ENCODE measurements around the gene ITGB2. TPM values are rescaled to one million over a fixed set of nuclear protein-coding genes. Genes with fewer than 3 reads are reported as not detected.

ITGB2 gene
- total RNA-seq, 1 experiment from 2014 or later: 6.0 TPM

GRCh38 chr21:44858291-44858690 is 62.4 kb downstream of the ITGB2 start:
- H3K27me3 ChIP-seq (ENCODE audit: insufficient read depth, low read depth): no peaks in the 10 kb centered on the region
- H3K79me2 ChIP-seq (ENCODE audit: low read depth): peaks cover 64% of the 10 kb centered on the region
- H3K9me2 ChIP-seq (ENCODE audit: insufficient read depth): no peaks in the 10 kb centered on the region
- no peak overlapping the region for H2AFZ ChIP-seq
- peak overlapping the region; percentile 41; the same call in 1 of the 2 replicates for H3K27ac ChIP-seq
- H3K4me3 ChIP-seq: no peak overlapping the region
- no peak for DNase-seq
- H3F3A ChIP-seq (ENCODE audit: insufficient read depth, low read depth): peaks cover 4% of the 10 kb centered on the region; the same call in 1 of the 2 replicates
- CTCF ChIA-PET: no interaction called here
- intact Hi-C loops (cut with micrococcal nuclease; ENCODE audit: unreplicated experiment): no loop called here
- H3K36me3 ChIP-seq (ENCODE audit: low read depth): peaks cover 3% of the 10 kb centered on the region; the same call in 1 of the 2 replicates
- no peaks in the 10 kb centered on the region for H3K9me3 ChIP-seq (ENCODE audit: insufficient read depth, low read depth)
- peaks cover 69% of the 10 kb centered on the region for H4K20me1 ChIP-seq (ENCODE audit: insufficient read depth)
- H3K4me2 ChIP-seq: peak overlapping the region; percentile 38; the same call in 1 of the 2 replicates
- no peak for TF ChIP-seq EZH2 (IDR thresholded peaks at IDR 0.05; ENCODE audit: low read depth)
- TF ChIP-seq, protein P1, sequence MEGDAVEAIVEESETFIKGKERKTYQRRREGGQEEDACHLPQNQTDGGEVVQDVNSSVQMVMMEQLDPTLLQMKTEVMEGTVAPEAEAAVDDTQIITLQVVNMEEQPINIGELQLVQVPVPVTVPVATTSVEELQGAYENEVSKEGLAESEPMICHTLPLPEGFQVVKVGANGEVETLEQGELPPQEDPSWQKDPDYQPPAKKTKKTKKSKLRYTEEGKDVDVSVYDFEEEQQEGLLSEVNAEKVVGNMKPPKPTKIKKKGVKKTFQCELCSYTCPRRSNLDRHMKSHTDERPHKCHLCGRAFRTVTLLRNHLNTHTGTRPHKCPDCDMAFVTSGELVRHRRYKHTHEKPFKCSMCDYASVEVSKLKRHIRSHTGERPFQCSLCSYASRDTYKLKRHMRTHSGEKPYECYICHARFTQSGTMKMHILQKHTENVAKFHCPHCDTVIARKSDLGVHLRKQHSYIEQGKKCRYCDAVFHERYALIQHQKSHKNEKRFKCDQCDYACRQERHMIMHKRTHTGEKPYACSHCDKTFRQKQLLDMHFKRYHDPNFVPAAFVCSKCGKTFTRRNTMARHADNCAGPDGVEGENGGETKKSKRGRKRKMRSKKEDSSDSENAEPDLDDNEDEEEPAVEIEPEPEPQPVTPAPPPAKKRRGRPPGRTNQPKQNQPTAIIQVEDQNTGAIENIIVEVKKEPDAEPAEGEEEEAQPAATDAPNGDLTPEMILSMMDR (conservative IDR thresholded peaks at IDR 0.05): no peak
- peaks cover 11% of the 10 kb centered on the region; the same call in 1 of the 2 replicates for H3K4me1 ChIP-seq (replicated peaks; ENCODE audit: insufficient read depth)
- POLR2A ChIA-PET (ENCODE audit: unreplicated experiment): no interaction called here
- no TSS peak for BruUV-seq (replicated peaks)

DNA sequence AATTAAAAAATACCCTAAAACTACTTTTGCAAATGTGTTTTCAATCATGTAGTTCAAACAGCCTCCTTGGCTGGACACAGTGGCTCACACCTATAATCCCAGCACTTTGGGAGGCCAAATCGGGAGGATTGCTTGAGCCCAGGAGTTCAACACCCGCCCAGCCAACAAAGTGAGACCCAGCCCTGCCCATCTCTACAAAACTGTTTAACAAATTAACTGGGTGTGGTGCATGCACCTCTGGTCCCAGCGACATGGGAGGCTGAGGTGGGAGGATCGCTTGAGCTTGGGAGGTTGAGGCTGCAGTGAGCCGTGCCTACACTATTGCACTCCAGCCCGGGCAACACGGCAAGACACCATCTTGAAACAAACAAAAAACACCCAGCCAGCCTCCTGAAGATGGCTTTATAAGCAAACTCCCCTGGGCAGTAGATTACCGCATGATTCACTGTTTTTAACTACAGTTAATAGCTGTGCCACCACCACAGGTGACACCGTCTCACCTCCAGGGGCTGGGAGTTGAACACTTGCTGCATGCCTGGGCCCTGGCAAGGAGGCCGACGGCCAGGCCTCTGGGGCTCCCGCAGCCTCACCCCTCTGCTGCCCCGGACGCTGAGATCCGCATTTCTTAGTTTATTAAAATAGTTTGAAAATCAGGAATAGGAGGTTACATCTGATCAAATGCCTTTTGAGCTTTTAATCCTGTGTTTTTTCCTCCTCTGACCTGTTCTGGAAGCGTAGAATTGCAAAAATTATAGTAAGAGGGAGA is 63.4 kb downstream of the ITGB2 start:
- Histone ChIP-seq H3K36me3 (ENCODE audit: low read depth) (peaks cover 3% of the 10 kb centered on the region; the same call in 1 of the 2 replicates), H3K4me3 (no peak overlapping the region), H3K27me3 (ENCODE audit: insufficient read depth, low read depth) (no peaks in the 10 kb centered on the region), H3K27ac (no peak overlapping the region), H3K9me2 (ENCODE audit: insufficient read depth) (no peaks in the 10 kb centered on the region), H2AFZ (no peak overlapping the region), H3K4me2 (no peak overlapping the region; the same call in 1 of the 2 replicates), H3F3A (ENCODE audit: insufficient read depth, low read depth) (peaks cover 4% of the 10 kb centered on the region; the same call in 1 of the 2 replicates), H3K9me3 (ENCODE audit: insufficient read depth, low read depth) (no peaks in the 10 kb centered on the region), H3K79me2 (ENCODE audit: low read depth) (peaks cover 57% of the 10 kb centered on the region), H4K20me1 (ENCODE audit: insufficient read depth) (peaks cover 62% of the 10 kb centered on the region), H3K4me1 (replicated peaks; ENCODE audit: insufficient read depth) (peaks cover 11% of the 10 kb centered on the region; the same call in 1 of the 2 replicates)
- BruUV-seq (replicated peaks): no TSS peak
- TF ChIP-seq EZH2 (IDR thresholded peaks at IDR 0.05; ENCODE audit: low read depth): no peak
- TF ChIP-seq, protein P1 (conservative IDR thresholded peaks at IDR 0.05): no peak
- ChIA-PET CTCF (no interaction called here), POLR2A (ENCODE audit: unreplicated experiment) (no interaction called here)
- intact Hi-C loops (cut with micrococcal nuclease; ENCODE audit: unreplicated experiment): no loop called here
- DNase-seq: no peak

DNA sequence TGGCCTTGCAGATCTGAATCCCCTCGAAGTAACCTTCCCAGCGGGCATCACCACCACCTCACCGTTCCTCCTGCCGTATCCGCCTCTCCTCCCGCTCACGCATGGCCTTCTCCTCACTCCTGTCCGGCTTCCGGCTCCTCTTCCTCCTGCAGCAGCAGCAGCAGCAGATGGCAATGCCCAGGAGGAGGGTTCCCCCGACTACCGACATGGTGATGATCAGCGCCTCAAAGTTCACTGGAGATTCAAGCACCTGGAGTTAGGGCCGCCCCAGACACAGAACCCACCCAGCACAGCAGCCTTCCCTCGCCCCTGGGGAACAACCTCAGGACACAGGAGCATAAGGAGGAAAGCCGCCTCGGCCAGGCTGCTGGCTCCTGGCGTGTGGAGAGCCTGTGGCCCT is 64.6 kb downstream of the ITGB2 start:
- Histone ChIP-seq H3K4me3 (no peak overlapping the region), H3K4me1 (replicated peaks; ENCODE audit: insufficient read depth) (peaks cover 11% of the 10 kb centered on the region; the same call in 1 of the 2 replicates), H2AFZ (no peak overlapping the region), H3K27me3 (ENCODE audit: insufficient read depth, low read depth) (no peaks in the 10 kb centered on the region), H3K4me2 (no peak overlapping the region), H3K9me2 (ENCODE audit: insufficient read depth) (no peaks in the 10 kb centered on the region), H3K9me3 (ENCODE audit: insufficient read depth, low read depth) (no peaks in the 10 kb centered on the region), H3K36me3 (ENCODE audit: low read depth) (peaks cover 3% of the 10 kb centered on the region; the same call in 1 of the 2 replicates), H3K27ac (no peak overlapping the region), H4K20me1 (ENCODE audit: insufficient read depth) (peaks cover 60% of the 10 kb centered on the region), H3K79me2 (ENCODE audit: low read depth) (peaks cover 45% of the 10 kb centered on the region), H3F3A (ENCODE audit: insufficient read depth, low read depth) (peaks cover 4% of the 10 kb centered on the region; the same call in 1 of the 2 replicates)
- POLR2A ChIA-PET (ENCODE audit: unreplicated experiment): interaction anchor here (0.5 kb wide), 1 partner anchor 17 kb away, joined by 5 read pairs; the partner anchor contains the start of gene PTTG1IP
- TF ChIP-seq, protein P1 (conservative IDR thresholded peaks at IDR 0.05): no peak
- no peak for TF ChIP-seq EZH2 (IDR thresholded peaks at IDR 0.05; ENCODE audit: low read depth)
- no TSS peak for BruUV-seq (replicated peaks)
- intact Hi-C loops (cut with micrococcal nuclease; ENCODE audit: unreplicated experiment): no loop called here
- CTCF ChIA-PET: no interaction called here
- no peak for DNase-seq
